Measurements from ENCODE around the gene BCAS1.
"Not testable (repeated sequence)": the region's sequence is repeated elsewhere in the genome, so short reads cannot be mapped to it uniquely, and the experiment has no call there.

The BCAS1 gene

DNA sequence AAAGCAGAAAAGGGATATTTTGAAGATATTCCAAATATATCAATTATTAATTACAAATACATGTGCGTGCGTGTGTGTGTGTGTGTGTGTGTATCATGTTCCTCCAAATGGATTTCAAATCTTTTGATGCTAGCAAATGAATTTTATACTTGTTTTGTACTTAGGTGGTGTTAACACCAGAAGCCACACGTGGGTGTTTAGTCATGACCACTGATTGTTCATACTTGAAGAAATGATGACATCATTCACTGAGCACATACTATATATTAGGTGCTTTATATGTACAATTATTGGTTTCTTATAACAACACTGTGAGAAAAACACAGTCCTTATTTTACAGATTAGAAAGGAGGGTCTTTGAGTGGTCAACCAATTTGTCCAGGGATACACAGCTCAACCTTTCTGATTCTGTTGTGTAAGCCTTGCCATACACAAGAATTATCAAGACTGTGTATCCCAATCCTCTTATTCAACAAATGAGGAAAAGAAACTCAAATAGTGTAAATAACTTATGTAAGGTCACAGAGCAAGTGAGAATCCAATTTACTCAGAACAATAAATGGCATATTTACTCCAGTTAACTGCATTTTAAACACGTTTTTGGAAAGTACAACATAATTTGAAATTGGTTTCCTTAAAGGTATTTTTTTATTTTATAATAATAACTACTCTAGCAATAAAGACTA, 88.5 kb downstream of the BCAS1 start:
- DNase-seq = no peak

DNA sequence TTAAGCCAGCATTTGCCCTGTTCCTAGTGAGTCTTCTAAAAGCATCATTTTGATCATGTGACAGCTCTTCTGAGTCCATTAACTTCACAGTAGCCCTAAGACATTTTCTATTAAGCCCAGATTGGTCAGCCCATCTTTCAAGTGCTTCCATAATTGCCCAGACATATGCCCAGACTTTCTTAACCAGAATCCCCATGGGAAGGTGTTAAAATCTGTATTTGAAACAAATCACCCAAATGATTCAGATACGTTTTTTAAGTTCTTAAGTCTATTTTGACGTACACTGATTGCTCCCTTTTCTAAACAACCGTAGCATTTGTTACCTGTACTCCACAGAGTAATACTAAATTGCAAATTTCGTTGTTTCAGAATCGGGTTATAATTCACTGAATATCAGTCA, 89.3 kb downstream of the BCAS1 start:
- no peak for DNase-seq

DNA sequence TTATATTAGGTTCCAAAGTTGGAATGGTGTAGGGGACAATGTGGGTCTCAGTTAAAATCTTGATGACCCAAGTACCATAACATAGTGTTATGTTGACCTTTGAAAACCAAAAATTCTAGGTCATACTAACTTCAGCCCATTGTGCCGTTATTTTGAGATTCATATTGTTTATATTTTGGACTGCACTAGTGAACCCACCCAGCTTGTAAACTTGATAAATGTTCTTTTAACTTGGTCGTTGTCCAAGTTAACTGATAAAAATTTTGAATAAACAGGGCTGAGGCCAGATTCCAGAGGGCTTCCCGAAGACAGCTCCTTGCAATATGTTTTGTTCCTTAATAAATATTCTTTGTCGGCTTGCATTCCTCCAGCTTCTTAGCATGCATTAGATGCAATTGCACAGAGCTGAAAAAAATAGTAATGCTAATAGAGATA, 90.3 kb downstream of the BCAS1 start:
- no peak for DNase-seq

DNA sequence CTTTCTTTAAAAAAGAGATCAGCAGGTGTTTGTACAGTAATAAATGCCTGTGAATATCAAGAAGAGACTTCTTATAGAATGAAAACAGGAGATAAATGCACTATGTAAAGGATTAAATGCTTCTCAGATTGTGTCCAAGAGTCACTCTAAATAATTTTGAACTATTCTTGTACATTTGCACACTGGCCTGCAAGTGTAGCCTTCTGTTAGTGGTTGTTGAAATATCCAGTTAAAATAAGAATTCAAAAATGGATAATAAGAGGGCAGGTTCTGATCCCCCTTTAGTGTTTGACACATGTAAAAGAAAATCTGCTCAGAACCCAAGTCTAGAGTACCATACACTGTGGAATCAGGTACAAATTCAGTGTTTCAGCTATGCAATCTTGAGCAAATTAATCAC, 91.9 kb downstream of the BCAS1 start:
- DNase-seq = no peak

DNA sequence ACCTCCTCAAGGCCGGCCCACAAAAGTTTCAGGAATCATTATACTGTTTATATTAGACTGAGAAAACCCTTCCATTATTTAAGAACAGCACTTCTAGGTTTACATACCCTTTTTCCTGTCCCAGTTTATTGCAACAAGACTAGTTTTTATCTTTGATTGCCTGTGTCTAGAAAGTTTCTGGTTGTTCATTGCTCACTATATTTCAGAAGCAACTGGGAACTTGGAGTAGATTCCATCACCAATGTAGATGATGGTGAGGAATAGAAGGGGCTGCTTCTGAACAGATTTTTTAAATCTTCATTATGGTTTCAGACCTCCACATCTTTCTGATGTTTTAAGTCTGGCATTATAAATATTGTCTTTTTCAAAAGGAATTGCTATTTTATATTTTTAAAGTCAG, 93.0 kb downstream of the BCAS1 start:
- no peak for DNase-seq

DNA sequence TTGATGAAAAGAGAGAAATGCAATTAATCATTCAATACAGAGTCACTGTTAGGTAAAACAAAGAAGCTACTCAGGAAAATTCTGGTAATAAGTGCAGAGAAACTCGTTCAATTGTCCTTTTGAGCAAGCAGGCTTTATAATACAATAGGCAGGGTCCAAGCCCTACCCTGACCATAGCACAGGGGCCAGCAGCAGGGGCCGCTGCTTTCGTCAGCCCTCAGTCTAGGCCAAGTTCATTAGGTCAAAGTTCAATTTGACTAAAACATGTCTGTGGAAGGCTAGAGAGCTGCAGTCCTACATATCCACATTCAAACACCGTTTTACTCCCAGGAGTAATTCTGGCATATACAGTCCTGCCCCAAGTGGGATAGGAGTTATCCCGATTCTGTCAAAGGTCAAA, 94.6 kb downstream of the BCAS1 start:
- DNase-seq = no peak

DNA sequence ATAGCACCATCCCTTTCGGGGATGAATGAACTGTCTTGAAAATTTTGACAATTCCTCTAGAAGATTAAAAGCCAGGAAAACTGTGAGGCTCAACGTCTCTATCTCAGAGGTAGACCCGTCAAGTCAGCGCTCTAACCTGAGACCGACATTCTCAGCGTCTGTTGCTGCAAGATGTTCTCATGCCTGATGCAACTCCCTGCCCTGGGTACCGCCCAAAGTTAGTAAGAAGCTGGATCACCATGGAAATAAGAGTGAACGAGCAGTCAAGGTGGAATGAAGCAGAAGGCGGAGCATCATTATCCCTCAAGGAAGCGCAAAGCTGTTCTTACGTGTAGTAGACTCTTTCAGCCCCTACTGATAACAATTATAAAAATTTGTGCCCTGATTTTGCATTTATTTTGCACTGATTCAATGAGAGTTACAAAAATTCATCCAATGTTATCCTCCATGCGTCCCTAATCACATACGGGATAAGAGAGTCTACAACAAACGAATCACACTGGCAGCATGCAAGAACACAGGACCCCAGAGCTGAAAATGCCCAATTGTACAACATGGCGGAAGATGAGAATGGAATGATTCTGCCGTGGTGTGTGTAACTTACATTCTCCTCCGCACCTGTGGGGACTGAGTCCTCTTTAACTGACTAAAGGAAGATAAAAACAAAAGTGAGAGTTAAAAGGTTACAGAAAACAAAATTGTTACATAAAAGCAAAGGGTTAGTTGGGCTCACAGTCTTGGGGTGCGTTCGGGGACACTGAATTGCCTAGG, 95.4 kb downstream of the BCAS1 start:
- no peak for DNase-seq

DNA sequence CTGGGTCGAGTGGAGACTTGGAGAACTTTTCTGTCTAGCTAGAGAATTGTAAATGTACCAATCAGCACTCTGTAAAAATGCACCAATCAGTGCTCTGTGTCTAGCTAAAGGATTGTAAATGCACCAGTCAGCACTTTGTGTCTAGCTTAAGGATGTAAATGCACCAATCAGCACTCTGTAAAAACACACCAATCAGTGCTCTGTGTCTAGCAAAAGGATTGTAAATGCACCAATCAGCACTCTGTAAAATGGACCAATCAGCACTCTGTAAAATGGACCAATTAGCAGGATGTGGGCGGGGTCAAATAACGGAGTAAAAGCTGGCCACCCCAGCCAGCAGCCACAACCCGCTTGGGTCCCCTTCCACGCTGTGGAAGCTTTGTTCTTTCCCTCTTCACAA, 96.5 kb downstream of the BCAS1 start:
- DNase-seq = not testable (repeated sequence)

DNA sequence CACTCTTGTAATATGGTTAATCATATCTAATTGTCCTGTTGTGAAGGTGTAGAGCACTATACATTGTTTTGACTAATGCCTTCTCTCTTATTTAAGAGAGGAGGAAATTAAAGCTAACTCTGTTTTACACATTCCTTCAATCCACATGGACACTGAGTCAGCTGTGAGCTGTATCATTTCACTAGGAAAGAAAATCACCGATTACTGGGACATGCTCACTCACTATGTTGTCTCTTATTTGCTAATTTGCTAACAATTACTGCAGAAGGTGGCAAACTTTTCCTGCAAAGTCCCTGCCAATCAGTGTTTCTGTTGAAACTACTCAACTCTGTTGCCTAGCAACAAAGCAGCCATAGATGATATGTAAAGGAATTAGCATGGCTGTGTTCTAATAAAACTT, 98.2 kb downstream of the BCAS1 start:
- DNase-seq = no peak

DNA sequence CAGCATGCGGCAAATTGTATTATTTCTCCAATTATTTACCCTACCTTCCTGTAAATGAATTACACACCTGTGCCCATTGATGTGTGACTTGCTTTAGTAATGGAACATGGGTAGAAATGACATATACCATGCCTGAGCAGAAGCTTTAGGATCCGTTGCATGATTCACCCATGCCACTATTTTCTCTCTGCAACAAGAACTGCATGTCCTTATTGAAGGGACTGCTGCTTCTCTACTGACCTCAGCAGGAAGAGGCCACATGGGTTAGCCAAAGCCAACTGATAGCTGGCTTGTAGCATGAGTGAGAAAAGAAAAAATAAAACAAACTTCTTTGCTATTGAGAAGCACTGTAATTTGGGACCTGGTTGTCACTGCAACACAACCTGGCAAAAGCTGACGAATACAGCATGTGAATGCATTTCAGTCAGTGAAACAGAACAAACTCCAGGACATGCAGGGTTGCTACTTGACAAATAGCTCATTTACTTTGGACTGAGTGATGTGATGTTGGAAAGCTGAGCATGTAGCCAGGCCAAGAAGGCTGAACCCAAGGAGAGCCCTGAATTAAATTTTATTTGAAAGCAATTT, 99.2 kb downstream of the BCAS1 start:
- DNase-seq = no peak

DNA sequence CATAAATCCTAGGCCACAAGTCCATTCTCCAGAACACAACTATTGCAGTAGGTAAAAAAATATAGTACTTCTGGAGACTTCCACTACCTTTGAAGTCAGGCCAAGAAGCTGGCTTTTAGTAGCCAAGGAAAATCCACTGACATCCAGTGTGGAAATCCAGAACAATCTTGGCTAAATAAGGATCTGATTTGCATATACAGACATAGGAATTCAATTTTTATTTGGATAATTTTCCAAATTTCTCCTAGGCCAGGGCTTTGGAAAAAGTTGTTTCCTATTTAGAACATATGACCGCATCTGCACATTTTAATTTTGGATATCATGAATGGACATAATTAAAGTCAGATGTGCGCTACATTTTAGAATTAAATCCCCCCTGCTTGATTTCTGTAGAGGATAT, 100.2 kb downstream of the BCAS1 start:
- DNase-seq = no peak

DNA sequence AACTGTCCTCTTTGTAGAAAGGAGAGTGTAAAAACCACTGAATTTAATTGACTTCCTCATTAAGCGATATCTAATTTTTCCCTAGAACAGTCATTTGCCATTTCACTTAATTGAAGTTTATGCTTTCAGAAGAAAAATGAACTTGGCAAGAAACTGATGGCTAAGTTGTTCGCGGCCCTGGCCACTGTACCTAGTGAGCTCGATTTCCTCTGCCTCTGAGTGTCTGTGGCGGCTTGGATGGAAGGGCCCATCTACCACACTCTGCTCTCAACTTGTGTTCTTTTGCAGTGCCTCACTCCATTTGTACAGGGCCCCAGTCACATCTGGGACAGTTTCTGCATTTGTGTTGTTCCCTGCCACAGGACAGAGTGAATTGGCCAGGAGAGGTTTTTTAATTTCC, 102.9 kb downstream of the BCAS1 start:
- no peak for DNase-seq

DNA sequence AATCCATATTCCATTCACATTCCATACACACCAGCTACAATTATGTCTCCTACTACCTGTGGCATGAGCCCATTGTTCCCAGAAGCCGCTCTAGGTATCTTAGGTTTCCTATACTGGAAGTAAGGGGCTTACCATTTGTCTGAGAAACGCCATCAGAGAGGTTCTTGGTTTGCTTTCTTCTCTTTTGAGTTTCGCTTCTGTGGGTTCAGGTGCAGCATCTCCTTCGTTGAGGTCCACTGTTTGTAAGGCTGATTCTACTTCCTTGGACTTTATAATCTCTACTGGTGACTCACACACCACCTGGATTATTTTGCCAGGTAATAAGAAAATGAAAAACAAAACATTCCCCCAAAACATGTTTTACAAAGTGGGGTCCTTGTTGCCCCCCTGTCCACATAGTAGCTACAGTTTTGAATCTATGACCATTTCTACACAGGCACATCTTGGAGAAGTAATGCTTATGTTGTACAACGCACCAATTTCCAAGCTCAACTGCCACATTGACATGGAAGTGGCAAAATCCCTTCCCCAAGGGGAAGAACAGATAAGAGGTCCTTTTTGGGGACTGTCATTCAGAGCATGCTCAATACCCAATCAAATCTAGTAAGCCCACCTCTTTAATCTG, 103.5 kb downstream of the BCAS1 start:
- no peak for DNase-seq

DNA sequence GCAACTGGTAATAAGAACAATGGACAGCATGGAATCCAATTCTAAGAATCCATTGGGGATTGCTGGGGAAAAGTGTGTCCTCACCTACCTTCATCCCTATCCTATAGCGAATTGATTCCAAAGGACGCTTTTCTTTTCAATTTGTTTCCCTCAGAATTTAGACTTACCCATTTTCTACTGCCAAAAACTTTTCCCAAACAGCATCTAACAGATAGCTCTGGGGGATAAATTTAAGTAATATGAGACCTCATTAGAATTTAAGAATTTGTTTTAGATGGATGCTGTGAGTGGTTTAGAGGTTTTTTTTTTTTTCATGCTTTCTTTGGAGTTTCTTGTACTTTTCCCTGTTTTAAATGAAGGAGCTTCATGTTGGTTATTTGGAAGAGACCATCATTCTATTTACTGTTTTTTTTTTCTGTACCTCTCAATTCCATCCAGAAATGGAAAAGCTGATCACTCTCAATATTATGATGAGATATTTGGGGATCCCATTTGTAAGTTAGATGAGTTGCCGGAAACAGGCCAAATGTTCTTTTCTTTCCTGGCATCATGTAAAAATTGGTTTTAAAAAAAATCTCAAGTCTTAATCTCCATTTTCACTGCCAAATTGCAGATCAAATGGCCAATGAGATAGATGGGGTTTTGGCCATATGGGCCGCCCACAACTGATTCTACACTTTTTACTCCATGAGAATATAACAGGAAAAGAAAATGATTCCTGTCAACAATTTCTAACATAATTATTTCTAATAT, 105.7 kb downstream of the BCAS1 start:
- DNase-seq = no peak

DNA sequence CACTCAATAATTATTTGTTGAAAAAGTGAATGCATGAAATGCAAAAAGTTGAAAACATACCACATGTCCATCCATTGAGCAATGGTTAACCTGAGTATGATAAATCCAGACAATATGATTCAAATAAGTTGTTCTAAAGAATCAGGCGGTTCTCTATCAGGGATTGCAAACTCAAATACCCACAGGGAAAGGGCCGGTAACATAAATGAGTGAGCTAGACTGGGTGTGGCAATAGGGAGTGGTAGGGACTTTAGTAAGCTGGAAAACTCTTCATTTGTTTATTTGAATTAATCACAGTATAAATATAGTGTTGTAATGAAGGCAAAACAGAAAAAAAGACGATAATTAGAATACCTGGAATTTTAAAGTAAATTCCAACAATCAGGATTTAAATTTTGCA, 106.3 kb downstream of the BCAS1 start:
- DNase-seq = no peak

DNA sequence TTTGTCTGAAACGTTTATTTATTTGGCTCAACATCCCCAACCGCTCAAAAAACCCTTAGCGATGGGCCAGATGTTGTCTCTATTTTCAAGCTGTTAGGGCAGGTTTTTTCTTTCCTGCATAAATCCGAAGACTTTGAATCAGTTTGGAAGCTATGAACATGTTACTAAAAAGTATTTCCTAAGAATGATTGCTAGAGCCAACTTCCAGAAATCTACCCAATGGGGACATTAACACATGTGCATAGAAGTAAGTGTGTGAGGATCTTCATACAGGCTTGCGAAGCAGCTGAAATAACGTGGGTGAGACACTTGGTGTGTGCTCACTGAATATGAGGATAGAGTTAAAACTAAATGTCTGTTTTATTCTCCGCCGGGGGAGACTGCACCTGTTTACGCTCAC, 106.8 kb downstream of the BCAS1 start:
- DNase-seq = no peak

DNA sequence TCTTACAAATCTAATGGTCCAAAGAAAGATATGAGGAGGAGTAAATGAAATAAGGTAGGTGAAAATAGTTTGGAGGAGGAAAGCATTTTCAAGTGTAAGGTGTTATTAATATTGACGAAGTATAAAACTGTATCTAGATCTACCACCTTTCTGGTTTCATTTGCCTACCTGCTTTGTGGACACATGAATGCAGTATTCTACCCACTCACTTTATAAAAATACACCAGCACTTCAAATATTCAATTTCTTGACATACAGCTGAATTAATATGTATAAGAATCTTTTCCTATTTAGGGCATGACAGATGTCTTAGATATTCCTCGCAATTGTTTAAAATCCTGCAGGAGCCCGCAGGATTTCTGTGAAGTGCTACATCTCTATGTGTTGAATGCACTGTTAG, 108.0 kb downstream of the BCAS1 start:
- no peak for DNase-seq

DNA sequence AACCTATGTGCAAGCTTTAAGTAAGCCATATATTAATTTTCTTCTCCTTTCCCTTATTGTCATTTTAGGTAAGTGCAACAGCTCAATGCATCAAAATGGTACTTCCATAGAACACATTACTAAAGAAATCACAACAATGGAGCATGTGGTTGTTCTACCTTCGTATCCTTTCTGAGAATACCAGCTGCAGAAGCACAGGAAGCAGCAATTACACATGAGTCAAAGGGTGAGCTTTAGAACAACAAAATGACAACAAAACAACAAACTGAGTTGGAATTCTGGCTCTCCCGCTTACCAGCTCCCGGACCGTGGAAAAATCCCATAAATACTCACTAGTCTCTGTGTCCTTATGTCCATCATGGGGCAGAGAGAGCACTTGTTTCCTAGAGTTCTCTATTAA, 108.9 kb downstream of the BCAS1 start:
- no peak for DNase-seq

DNA sequence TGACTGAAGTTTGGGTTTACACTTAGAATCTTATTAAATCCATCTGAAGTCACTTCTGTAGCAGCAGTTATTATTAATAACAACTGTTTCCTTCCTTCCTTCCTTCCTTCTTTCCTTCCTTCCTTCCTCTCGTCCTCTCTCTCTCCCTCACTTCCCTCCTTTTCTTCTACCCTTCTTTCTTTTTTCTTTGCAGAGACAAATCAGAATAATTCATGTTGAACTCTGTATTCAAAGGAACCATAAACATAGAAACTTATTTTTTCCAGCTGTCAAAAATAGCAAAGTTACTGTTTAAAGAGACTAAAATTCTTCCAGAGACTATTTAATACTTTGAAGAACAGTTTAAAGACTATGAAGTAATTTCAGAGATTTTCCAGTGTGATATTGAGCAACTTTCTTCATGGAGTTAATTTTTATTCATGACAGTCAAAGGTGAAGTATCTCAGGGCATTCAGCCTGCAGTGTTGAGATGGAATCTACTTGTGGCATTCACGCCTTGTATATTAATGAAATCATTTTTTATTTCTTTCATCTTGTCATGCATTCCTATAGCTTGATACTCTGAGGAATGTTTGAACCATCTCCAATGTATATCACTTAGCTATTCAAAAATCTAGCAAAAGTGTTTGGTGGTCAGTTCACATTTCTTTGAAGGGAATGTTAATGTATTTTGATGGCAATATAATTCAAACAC, 109.7 kb downstream of the BCAS1 start:
- DNase-seq = no peak

DNA sequence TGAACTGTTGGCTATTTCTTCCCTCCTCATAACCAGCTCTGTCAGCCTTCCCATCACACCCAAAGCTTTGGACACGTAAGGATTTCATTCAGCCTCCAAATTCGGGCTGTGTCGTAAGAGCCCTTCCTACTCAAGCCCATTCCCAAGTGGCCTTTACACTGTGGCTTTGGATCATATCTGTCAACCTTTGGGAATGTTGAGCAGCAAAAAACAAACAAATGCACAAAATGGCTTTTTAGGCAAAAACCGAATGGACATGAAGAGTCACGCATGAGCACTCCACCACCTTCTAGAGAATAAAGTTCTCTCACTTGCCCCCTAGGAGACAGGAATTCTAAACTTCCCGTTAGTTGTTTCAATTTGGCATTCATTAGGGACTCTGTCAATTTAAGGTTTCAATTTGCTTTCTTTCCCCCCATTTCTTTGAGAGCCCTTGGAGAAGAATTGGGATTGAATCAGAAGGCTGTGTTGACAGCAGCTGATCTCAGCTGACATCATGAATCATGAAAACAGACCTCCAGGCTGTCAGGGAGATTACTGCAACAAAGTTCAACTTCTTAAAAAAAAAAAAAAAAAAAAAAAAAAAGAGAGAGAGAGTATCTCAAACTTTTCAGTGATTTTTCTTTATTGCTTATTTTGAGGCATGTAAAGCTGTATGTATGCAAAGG, 110.3 kb downstream of the BCAS1 start:
- DNase-seq = peak; percentile 25

DNA sequence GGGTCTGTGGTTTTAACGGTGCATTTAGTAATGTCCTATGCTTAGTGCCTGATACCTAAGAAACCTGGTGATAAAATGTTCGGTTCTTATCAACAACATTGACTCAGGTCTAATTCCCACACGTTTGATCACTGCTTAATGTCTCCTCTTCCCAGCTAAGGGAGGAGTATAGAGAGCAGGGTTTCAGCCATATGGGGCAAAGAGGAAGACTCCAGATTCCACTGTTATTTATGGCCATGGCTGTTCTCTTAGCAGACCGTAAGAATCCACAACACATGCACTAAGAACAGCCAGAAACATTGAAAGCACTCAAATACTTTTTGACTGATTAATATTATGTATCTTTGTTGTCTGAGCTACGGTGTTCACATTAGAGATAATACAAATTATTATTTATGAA, 112.1 kb downstream of the BCAS1 start:
- DNase-seq = no peak

Data from kidney glomerular epithelial cell (primary cell).